ENCODE measurements around the gene VIPAS39. TPM values are rescaled to one million over a fixed set of nuclear protein-coding genes. Genes with fewer than 3 reads are reported as not detected.

VIPAS39 gene
- total and polyA plus RNA-seq, 7 experiments from 2014 or later: 10.5 to 21.2 (median 17.3) TPM

- H3K27me3 ChIP-seq (ENCODE audit: control insufficient read depth in 2 of 2, insufficient read depth in 2 of 2, low read length in 2 of 2): no peaks in the 10 kb centered on the region
- H3K4me1 Mint-ChIP-seq: peaks cover 0 to 2% (median 0%) of the 10 kb centered on the region in 7 donors
- H3K9me3 Mint-ChIP-seq: peaks cover 0 to 2% (median 0%) of the 10 kb centered on the region in 11 donors
- DNase-seq (no peak), ATAC-seq (no peak)
- no peak overlapping the region for H3K27ac Mint-ChIP-seq
- no peaks in the 10 kb centered on the region for H3K36me3 ChIP-seq (ENCODE audit: control insufficient read depth in 2 of 3, insufficient read depth in 3 of 3, low read length in 3 of 3)
- no peaks in the 10 kb centered on the region for H3K9me3 ChIP-seq (ENCODE audit: control insufficient read depth in 2 of 3, low read length in 3 of 3)
- no peaks in the 10 kb centered on the region for H3K27me3 Mint-ChIP-seq
- H3K4me1 ChIP-seq (ENCODE audit: control insufficient read depth in 2 of 2, insufficient read depth in 2 of 2, low read length in 2 of 2): no peaks in the 10 kb centered on the region
- no peak overlapping the region for H3K4me3 ChIP-seq (ENCODE audit: low read length)
- POLR2A ChIA-PET: no interaction called here
- H3K36me3 Mint-ChIP-seq: no peaks in the 10 kb centered on the region
- intact Hi-C loops (cut with micrococcal nuclease): no loop called here
- CTCF ChIA-PET: no interaction called here
- no peak overlapping the region for H3K4me3 Mint-ChIP-seq
- H3K27ac ChIP-seq (ENCODE audit: low read depth, low read length): no peak overlapping the region
Observed at GRCh38 chr14:77485901-77486678, 28.7 kb upstream of the VIPAS39 start.

- Mint-ChIP-seq H3K36me3 (no peaks in the 10 kb centered on the region), H3K9me3 (peaks cover 0 to 2% (median 0%) of the 10 kb centered on the region in 11 donors), H3K27me3 (no peaks in the 10 kb centered on the region), H3K27ac (no peak overlapping the region), H3K4me1 (peaks cover 0 to 2% (median 0%) of the 10 kb centered on the region in 7 donors), H3K4me3 (no peak overlapping the region)
- intact Hi-C loops (cut with micrococcal nuclease): no loop called here
- DNase-seq (no peak), ATAC-seq (no peak)
- no peaks in the 10 kb centered on the region for H3K27me3 ChIP-seq (ENCODE audit: control insufficient read depth in 2 of 2, insufficient read depth in 2 of 2, low read length in 2 of 2)
- ChIA-PET POLR2A (no interaction called here), CTCF (no interaction called here)
- no peaks in the 10 kb centered on the region for H3K36me3 ChIP-seq (ENCODE audit: control insufficient read depth in 2 of 3, insufficient read depth in 3 of 3, low read length in 3 of 3)
- no peaks in the 10 kb centered on the region for H3K4me1 ChIP-seq (ENCODE audit: control insufficient read depth in 2 of 2, insufficient read depth in 2 of 2, low read length in 2 of 2)
- no peak overlapping the region for H3K27ac ChIP-seq (ENCODE audit: low read depth, low read length)
- no peaks in the 10 kb centered on the region for H3K9me3 ChIP-seq (ENCODE audit: control insufficient read depth in 2 of 3, low read length in 3 of 3)
- no peak overlapping the region for H3K4me3 ChIP-seq (ENCODE audit: low read length)
Observed at GRCh38 chr14:77485256-77485655, 27.9 kb upstream of the VIPAS39 start.

GRCh38 chr14:77482422-77482821 lies 25.0 kb upstream of the VIPAS39 start:
- Mint-ChIP-seq H3K4me1 (peaks cover 0 to 2% (median 0%) of the 10 kb centered on the region in 7 donors), H3K36me3 (no peaks in the 10 kb centered on the region), H3K27me3 (no peaks in the 10 kb centered on the region), H3K9me3 (no peaks in the 10 kb centered on the region), H3K27ac (no peak overlapping the region), H3K4me3 (no peak overlapping the region)
- no peaks in the 10 kb centered on the region for H3K4me1 ChIP-seq (ENCODE audit: control insufficient read depth in 2 of 2, insufficient read depth in 2 of 2, low read length in 2 of 2)
- no peaks in the 10 kb centered on the region for H3K27me3 ChIP-seq (ENCODE audit: control insufficient read depth in 2 of 2, insufficient read depth in 2 of 2, low read length in 2 of 2)
- DNase-seq (no peak), ATAC-seq (no peak)
- intact Hi-C loops (cut with micrococcal nuclease): no loop called here
- no peak overlapping the region for H3K27ac ChIP-seq (ENCODE audit: low read depth, low read length)
- no peaks in the 10 kb centered on the region for H3K9me3 ChIP-seq (ENCODE audit: control insufficient read depth in 2 of 3, low read length in 3 of 3)
- no peak overlapping the region for H3K4me3 ChIP-seq (ENCODE audit: low read length)
- ChIA-PET CTCF (interaction anchor here (1.0 kb wide), 1 partner anchor 19 kb away, joined by 3 read pairs; no protein-coding TSS in a partner anchor), POLR2A (no interaction called here)
- no peaks in the 10 kb centered on the region for H3K36me3 ChIP-seq (ENCODE audit: control insufficient read depth in 2 of 3, insufficient read depth in 3 of 3, low read length in 3 of 3)

GRCh38 chr14:77478796-77479195 lies 21.4 kb upstream of the VIPAS39 start:
- no peak overlapping the region for H3K4me3 Mint-ChIP-seq
- ATAC-seq: no peak
- intact Hi-C loops (cut with micrococcal nuclease): no loop called here
- no peaks in the 10 kb centered on the region for H3K27me3 Mint-ChIP-seq
- no peaks in the 10 kb centered on the region for H3K4me1 ChIP-seq (ENCODE audit: control insufficient read depth in 2 of 2, insufficient read depth in 2 of 2, low read length in 2 of 2)
- H3K27ac Mint-ChIP-seq: no peak overlapping the region
- H3K4me3 ChIP-seq (ENCODE audit: low read length): no peak overlapping the region
- no peaks in the 10 kb centered on the region for H3K27me3 ChIP-seq (ENCODE audit: control insufficient read depth in 2 of 2, insufficient read depth in 2 of 2, low read length in 2 of 2)
- no peaks in the 10 kb centered on the region for H3K9me3 Mint-ChIP-seq
- no peaks in the 10 kb centered on the region for H3K9me3 ChIP-seq (ENCODE audit: control insufficient read depth in 2 of 3, low read length in 3 of 3)
- no peak for DNase-seq
- CTCF ChIA-PET: no interaction called here
- no peak overlapping the region for H3K27ac ChIP-seq (ENCODE audit: low read depth, low read length)
- peaks cover 0 to 4% (median 0%) of the 10 kb centered on the region in 7 donors for H3K4me1 Mint-ChIP-seq
- no peaks in the 10 kb centered on the region for H3K36me3 ChIP-seq (ENCODE audit: control insufficient read depth in 2 of 3, insufficient read depth in 3 of 3, low read length in 3 of 3)
- POLR2A ChIA-PET: no interaction called here
- H3K36me3 Mint-ChIP-seq: no peaks in the 10 kb centered on the region

- H3K4me1 Mint-ChIP-seq: peaks cover 0 to 4% (median 0%) of the 10 kb centered on the region in 7 donors
- POLR2A ChIA-PET: no interaction called here
- Histone ChIP-seq H3K36me3 (ENCODE audit: control insufficient read depth in 2 of 3, insufficient read depth in 3 of 3, low read length in 3 of 3) (no peaks in the 10 kb centered on the region), H3K9me3 (ENCODE audit: control insufficient read depth in 2 of 3, low read length in 3 of 3) (no peaks in the 10 kb centered on the region), H3K4me3 (ENCODE audit: low read length) (no peak overlapping the region), H3K4me1 (ENCODE audit: control insufficient read depth in 2 of 2, insufficient read depth in 2 of 2, low read length in 2 of 2) (no peaks in the 10 kb centered on the region), H3K27me3 (ENCODE audit: control insufficient read depth in 2 of 2, insufficient read depth in 2 of 2, low read length in 2 of 2) (no peaks in the 10 kb centered on the region), H3K27ac (ENCODE audit: low read depth, low read length) (no peak overlapping the region)
- DNase-seq (no peak), ATAC-seq (no peak)
- no peak overlapping the region for H3K27ac Mint-ChIP-seq
- H3K27me3 Mint-ChIP-seq: no peaks in the 10 kb centered on the region
- intact Hi-C loops (cut with micrococcal nuclease): no loop called here
- no peaks in the 10 kb centered on the region for H3K36me3 Mint-ChIP-seq
- CTCF ChIA-PET: interaction anchor here (0.6 kb wide), 1 partner anchor 10 kb away, joined by 3 read pairs; no protein-coding TSS in a partner anchor
- H3K9me3 Mint-ChIP-seq: no peaks in the 10 kb centered on the region
- H3K4me3 Mint-ChIP-seq: no peak overlapping the region
Observed at GRCh38 chr14:77478029-77478428, 20.6 kb upstream of the VIPAS39 start.

GRCh38 chr14:77475432-77476115 lies 18.2 kb upstream of the VIPAS39 start:
- CTCF ChIA-PET: no interaction called here
- H3K9me3 ChIP-seq (ENCODE audit: control insufficient read depth in 2 of 3, low read length in 3 of 3): no peaks in the 10 kb centered on the region

More at GRCh38 chr14:77475432-77476115, 18.2 kb upstream of the VIPAS39 start:
- no peak overlapping the region for H3K27ac Mint-ChIP-seq
- no peaks in the 10 kb centered on the region for H3K27me3 Mint-ChIP-seq
- Histone ChIP-seq H3K4me3 (ENCODE audit: low read length) (no peak overlapping the region), H3K4me1 (ENCODE audit: control insufficient read depth in 2 of 2, insufficient read depth in 2 of 2, low read length in 2 of 2) (no peaks in the 10 kb centered on the region), H3K36me3 (ENCODE audit: control insufficient read depth in 2 of 3, insufficient read depth in 3 of 3, low read length in 3 of 3) (no peaks in the 10 kb centered on the region), H3K27me3 (ENCODE audit: control insufficient read depth in 2 of 2, insufficient read depth in 2 of 2, low read length in 2 of 2) (no peaks in the 10 kb centered on the region), H3K27ac (ENCODE audit: low read depth, low read length) (no peak overlapping the region)
- H3K4me3 Mint-ChIP-seq: no peak overlapping the region
- ATAC-seq (no peak), DNase-seq (no peak)
- H3K9me3 Mint-ChIP-seq: no peaks in the 10 kb centered on the region
- no peaks in the 10 kb centered on the region for H3K36me3 Mint-ChIP-seq
- intact Hi-C loops (cut with micrococcal nuclease): no loop called here
- peaks cover 0 to 2% (median 0%) of the 10 kb centered on the region in 7 donors for H3K4me1 Mint-ChIP-seq
- POLR2A ChIA-PET: no interaction called here

Measured in naive thymus-derived CD4-positive, alpha-beta T cell (primary cell).